Germinal center (tissue), 1 donor: ENCODE data around the gene TARBP1.
"Not testable (repeated sequence)": the region's sequence is repeated elsewhere in the genome, so short reads cannot be mapped to it uniquely, and the experiment has no call there.

ENCODE experiments used
- DNase-seq: peaks from one replicate; pipeline ENCODE4 v3.0.0; 2012; ENCODE audit warnings: mixed read lengths, low spot score

Gene TARBP1

DNA sequence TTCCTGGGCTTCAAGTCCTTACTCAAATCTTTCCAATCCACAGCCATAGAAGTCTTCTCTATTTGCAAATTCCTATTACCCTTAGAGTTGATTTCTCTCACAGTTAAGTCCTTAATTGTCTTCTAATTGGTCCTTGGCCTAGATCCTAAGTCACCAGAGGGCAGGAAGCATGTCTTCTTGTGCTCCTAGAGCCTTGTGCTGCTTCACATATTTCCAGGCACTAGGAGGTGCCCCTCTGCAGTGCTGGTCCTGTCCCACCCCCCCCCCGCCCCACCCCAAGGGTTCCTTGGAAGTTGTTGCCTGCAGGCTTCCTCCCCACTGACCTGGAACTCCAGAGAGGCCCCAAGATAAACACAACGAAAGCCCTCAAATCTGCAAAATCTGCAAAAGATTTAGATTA, 28.1 kb upstream of the TARBP1 start:
- no peak for DNase-seq

DNA sequence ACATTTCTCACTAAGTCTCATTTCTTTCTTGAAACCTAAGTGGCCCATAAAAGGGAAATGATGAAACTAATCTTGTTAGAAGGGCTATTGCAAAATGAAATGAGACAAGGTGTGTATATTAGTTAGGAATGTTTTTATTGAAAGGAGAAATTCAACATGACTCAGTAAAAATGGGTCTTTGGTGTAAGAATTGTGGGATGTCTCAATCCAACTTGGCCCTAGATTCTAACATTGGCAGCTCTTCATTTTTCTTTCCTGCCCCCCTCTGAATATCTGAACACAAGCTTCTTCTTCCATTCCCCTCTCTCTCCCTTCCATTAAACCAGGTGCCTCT, 26.8 kb upstream of the TARBP1 start:
- no peak for DNase-seq

DNA sequence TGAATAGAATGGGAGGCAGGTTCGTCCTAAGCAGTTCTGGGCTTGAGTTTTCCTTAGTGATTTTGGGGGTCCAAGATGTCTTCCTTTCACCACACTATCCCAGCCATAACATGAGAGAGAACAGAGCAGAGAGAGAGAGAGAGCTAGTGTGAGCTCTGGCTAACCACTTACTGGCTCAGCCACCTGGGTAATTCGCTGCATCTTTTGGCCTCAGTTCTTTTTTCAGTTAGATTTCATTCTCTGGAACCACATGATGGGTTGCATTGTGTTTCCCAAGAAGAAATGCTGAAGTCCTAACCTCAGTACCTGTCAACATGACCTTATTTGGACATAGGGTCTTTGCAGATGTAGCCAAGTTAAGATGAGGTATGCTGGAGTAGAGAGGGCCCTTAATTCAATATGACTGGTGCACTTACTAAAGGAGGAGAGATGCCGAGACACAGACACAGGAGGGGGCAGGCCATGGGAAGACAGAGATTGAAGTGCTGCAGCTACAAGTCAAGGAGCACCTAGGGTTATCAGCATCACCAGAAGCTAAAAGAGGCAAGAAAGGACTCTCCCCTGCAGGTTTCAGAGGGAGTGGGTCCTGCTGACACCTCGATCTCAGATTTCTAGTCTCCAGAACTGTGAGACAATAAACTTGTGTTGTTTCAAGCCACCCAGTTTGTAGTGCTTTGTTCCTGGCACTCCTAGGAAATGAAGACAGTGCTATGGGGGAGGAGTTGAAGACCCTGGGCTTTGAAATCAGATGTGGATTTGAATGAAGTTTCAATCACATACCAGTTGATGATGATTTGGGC, 26.2 kb upstream of the TARBP1 start:
- DNase-seq, result no peak

DNA sequence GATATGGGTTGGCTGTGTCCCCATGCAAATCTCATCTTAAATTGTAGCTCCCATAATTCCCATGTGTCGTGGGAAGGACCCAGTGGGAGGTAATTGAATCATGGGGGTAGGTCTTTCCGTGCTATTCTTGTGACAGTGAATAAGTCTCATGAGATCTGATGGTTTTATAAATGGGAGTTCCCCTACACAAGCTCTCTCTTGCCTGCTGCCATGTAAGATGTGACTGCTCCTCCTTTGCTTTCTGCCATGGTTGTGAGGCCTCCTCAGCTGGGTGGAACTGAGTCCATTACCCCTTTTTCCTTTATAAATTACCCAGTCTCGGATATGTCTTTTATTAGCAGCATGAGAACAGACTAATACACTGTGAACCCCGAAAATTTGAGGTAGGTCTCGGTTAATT, 25.3 kb upstream of the TARBP1 start:
- DNase-seq, result not testable (repeated sequence)

DNA sequence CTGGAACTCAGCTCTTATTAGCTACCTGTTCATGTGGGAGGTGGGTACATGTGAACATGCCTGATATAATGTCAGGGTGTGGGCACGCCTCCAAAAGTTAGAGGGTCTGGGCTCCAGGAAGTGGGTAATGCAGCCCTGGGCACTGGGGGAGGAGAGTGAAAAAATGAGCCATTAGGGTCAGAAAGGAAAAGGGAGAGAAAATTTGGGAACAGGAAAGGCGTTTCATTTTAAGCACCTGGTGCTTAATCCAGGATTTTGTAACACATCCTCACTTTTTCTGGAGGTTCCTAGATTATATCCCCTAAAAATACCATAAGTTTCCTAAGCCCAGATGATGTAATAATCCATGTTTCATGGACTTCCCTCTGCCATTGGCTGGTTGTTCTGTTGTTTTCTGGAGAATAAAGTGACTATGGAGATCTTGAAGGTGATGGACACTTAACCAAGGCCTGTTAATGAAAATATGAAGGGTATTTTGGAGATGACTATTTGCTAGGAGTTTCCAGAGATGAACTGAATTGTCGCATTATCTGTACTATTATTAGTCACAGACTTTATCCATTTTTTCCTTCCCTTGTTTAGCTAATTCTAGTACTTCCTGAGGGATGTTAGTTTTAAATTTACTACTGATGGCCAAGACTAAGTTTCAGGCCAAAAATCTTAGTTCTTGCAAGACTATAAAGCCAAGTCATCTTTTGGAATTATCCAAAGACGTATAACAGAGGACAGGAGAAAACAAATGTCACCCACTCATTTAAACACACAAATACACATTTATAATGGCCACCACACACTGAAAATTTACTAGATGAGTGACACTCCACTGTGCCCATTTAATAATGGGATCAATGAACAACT, 24.4 kb upstream of the TARBP1 start:
- no peak for DNase-seq

DNA sequence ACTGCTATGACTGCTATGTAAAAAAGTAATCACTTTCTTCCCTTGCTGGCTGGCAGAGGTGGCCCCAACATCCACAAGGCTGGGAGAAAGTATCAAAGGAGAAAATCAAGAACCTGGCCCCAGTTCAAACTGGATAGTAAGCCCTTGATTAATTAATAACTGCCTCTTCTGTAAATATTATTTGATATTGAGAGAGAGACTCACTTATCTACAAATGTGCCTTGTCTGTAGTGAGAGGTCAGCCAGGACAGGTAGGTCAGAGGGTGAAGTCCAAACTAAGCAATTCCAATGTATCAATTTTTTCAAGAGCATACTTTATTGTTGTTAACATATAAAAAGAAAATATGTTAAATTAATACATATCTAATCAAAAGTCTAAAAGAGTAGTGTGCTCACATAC, 23.8 kb upstream of the TARBP1 start:
- DNase-seq, result no peak

DNA sequence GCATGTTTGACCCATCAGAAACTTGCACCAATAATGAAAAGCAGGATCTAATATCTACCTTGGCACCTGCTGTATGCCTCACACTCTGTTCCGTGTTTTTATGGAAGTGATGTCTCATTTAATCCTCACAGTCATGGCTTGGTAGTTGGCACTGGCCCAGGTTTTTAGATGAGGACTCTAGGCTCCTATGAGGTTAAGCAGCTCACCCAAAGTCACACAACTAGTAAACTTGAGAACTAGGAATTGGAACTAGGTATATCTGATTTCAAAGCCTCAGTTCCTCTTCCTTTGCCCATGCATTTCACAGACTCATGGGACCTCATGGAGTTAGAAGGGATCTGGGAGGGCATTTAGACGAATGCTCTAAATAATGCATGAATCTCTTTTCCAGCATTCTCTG, 21.3 kb upstream of the TARBP1 start:
- DNase-seq, result no peak

DNA sequence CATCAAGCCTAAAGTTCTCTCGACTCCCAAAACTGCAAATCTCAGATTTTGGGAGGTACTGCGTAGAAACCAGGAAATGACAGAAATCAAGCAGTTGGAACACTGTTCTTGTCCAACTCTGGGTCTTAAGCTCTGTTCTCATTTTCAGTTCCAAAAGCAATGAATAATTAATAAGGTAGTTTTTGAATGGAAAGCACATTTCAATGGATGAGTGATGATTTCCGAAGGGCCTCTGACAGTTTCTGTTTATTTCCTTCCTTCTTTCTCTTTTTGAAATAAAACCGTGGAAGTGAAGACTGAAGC, 20.9 kb upstream of the TARBP1 start:
- DNase-seq, result no peak

DNA sequence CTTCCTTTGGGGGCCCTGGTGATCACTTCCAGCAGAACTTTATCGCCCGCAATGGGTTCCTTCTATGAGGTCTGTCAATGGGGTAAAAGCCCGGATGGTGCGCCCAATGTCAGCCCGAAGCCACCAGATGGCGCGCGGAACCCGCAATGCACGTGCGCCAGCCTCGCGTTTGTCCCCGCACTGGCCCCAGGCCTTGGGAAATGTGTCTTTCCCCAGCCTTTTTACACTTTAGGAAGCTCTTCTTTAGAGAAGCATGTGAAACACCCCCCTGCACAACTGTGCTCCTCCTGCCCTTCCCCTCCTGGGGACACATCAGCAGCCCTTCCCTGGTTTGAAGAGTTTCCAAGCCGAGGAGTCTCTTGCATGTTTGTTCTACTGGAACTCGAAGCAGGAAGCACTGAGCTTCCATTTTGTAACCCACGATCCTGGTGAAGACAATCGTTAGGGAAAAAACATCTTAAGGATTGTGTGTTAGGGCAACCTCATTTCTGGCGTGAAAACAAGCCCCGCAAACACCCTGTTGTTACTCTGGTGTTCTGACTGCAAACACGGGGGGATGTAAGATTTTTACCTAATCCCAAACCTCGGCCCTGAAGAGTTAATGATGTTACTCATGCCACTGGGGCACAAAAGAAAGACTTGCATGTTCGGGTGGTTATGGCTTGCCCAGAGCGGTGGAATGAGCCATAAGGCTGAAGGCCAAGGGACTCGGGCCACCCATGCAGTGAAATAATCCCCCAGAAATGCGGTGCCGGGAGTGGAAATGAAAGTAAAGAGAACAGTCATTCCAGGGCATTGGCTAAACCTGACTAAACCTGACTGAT, 20.4 kb upstream of the TARBP1 start:
- DNase-seq, result peak; percentile 83

DNA sequence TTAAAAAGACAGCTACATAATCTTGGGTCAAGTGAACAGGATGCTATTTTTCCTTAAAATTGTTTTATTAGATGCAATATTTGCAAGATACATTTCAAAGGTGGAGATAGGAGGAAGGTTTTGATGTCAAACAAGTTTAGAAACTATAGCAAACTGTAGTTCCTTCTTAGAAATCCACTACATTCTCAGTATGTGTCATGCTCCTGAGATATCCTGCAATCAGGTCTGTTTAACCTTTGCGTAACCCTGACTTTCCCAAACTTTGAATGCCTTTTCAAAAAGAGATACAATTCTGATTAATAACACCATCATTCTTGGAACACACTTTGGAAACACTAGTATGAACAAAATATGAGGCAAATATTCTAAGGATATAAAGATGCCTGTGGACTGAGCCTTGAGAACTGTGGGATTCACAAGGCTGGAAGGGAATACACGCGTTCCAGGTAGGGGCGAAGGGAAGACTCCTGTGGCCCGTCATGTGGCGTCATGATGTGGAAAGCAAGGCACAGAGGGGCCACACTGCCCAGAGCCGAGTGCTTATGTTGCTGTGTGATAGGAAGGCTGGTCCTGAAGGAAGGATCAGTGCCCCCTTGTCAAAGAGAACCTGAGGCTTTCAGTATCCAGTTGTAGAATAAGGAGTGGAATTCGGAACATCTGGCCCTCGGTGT, 19.6 kb upstream of the TARBP1 start:
- DNase-seq, result no peak

DNA sequence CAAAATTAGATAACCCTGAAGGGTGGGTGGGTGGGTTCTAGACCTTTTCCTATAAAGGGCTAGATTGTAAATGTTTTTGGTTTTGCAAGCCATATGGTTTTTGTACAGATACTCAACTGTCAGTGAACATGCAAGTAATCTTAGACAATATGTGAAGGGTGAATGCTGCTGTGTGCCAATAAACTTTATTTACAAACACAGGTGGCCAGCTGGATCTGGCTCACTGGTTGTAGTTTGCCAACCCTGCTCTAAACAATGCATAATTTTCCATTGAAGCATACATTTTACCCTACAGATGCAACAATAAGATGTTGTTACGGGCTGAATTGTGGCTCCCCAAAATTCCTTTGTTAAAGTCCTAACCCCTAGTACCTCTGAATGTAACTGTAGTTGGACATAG, 18.6 kb upstream of the TARBP1 start:
- no peak for DNase-seq

DNA sequence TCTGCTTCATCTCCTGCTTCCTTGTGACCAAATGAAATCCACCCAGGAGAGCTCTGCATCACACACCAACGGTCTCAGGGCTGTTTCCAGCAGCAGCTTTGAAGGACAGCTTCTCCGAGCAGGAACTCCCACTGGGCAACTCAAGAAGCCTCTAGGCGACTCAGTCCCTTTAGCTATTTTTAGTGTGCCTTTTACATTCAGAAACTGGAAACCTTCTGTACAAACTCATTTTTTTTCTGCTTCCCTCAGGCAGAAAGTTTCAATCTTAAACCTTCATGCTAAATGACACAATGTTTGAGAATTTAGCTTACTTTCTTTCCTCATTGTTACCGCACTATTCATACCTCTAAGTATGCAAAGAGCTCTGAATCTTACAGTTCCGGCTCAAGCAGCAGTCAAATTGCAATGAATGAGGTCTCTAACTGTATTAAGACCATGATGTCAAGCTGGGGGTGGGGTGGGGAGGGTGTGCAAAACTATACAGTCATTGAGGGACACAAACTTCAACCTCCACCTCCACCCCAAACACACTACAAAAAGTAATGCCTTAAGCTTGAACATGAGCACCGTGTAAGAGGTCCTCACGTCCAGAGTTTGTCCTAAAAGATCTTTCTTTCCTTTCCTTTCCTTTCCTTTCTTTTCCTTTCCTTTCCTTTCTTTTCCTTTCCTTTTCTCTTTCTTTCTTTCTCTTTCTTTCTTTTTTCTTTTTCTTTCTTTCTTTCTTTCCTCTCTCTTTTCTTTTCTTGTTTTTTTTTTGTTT, 16.4 kb upstream of the TARBP1 start:
- no peak for DNase-seq

DNA sequence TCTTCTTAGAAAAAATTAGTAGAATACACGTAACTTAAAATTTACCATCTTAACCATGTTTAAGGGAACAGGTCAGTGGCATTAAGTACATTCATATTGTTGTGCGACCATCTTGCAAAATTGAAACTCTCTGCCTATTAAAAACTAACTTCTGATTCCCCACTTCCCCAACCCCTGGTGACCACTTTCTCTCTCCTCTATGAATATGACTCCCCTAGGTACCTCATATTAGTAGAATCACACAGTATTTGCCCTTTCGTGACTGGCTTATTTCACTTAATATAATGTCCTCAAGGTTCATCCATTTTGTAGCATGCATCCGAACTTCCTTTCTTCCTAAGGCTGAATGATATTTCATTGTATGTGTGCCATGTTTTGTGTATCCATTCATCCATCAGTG, 15.1 kb upstream of the TARBP1 start:
- no peak for DNase-seq

DNA sequence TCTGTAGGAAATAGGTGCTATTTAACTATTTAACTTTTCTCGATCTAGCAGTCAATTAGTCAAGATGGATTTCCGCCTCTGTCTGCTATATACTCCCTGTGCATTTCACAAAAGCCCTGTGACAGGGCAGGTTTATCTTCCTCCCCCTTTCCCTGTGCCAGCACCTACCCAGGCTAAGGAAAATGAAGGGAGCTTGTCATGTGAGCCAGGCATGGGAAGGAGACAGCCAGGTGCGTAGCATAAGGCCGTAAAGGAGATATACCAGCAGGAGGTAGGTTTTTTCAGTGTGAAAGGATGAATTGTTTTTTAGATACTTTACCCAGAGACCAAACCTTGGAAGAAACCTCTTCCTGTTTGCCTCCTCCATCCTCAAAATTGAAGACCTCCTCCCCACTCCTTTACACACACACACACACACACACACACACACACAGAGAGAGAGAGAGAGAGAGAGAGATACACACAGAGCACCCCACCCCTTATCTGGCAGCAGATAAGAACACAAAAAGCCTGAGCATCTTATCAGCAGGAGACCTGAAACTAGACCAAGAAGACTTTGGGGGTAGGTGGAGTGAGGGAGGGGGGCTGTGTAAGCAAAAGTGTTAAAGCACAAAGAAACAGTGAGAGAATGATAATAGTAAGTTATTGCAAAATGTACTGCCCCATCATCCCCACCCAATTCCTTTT, 12.0 kb upstream of the TARBP1 start:
- no peak for DNase-seq

DNA sequence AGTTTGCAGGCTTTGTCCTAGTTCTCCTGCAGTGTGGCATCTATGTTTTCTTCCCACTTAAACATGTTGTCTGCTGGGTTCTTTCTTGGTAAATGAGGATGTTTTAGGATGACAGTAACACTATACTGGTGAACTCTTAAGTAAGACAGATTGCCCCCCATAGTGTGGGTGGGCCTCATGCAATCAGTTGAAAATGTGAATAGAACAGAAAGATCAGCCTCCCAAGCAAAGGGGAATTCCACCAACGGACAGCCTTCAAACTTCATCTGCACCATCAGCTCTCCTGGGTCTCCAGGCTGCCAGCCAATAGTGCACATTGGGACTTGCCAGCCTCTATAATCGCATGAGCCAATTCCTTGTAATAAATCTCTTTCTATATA, 10.7 kb upstream of the TARBP1 start:
- DNase-seq, result no peak

DNA sequence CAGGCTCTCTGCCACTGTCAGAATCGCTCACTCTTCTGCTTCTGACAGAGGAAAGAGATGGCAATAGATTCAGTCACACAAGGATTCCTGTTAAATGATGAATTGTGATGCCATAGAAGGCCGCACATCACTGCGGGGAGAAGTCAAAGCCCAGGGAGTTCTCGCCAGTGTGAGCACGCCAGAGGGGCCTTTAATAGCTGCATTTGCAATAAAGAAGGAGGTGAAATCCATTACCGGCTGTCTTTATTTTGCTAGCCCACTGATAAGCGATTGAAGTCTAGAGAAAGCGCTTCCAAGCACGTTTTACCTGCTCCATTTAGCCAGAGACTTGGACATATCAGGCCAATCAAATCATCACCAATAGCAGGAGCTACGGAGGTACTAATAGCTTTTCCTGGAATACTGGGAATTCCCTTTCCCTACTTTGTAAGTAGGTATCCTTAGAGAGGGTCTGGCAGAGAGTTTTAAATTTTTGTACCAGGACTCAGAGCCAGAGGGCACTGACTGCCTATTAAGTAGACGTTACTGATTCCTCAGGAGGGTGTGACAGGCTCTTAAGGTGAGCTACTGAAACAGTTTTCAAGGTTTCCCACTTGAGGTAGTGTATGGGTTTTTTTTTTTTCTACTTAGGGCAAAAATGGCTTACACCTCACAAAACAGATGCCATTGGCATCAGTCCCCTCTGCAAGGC, 10.2 kb upstream of the TARBP1 start:
- DNase-seq, result no peak

DNA sequence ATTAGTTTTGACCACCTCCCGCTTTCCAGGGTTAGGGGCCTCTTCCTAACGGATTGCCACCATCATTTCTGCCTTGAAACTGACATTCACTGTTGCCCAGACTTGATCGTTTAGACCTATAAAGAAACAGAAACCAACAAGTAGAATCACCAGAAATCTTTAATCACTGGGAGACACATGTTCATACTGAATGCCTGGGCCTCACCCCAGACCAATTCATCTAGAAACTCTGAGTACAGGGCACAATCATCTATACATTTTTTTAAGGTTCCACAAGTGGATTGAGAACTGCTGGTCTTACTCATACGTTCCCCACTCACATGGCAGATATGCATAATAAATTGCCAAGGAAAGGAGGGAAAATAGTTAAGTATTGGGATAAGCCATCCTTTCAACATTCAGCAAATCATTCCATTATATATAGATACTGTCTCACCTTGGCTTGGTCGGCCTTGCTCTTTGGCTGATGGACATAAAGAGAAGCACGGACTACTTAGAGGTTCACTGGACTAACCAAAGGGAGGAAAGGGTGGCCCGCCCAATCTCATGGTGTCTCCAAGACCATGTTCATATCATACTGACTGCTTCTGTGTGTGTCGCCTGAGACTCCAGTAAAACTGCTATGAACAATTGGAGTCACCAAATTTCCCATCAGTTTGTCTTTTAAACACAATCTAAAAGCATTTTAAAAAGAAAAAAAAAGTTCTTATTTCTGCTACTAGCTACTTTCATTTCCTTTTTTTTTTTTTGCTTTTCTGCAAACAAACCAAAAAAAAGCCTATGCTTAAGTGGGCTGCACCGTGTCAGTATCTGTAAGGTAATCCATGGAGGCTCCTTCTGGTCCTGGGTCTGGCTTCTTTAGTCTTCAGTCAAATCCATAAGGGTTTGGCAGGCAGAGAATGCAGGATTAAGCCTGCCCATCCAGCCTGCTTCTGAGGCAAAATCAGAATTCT, 9.4 kb upstream of the TARBP1 start:
- no peak for DNase-seq

DNA sequence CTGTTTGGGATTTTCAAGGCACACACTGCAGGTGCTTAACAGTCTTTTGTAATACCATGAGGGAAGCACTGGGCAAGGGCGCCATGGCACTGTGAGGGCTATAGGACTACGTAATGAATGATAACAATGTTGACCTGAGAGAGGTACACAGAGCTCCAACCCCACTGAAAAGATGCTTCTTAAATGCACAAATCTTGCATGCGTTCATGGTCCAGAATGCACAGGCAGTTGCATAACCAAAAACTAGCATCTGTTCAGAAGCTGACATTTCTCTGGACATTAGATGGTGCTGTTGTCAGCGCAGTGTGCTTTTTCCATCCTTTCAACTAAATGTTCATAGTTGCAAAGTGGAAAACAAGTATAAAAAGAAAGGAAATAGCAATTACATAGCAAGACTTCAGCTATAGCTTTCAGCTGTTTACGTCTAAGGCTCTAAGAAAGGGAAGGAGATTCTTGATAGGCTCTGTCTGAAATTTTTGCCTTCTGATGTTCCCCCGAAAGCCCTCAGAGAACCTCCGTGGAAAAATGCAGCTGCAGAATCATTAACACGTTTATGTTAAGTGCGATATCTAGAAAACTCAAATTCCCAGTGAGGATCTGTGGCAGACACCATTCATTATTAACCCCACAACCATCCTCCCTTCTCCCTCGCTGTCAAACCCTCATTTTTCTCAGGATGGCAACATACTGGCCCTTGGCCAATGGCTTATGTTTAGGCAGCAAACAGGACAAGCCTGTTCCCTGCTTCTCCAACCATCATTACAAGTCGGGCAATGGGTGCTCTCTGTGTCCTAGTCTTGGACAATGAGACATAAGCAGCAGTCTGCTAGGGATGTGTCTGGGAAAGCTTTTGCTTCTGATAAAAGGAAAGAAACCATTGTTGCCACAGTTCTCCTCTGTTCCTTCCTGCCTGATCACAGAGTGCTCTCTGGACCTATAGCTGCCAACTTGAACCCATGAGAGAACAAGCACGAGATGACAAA, 8.2 kb upstream of the TARBP1 start:
- DNase-seq, result peak; percentile 34
